Endothelial cell of umbilical vein (primary cell): ENCODE measurements around the gene TARP.

Experiments used
- FOS ChIP-seq: IDR thresholded peaks from 2 replicates; pipeline ENCODE4 v1.6.1; 2011; ENCODE audit warnings: mild to moderate bottlenecking, low read length, moderate library complexity, borderline replicate concordance; ENCODE audit not compliant: insufficient read depth
- POLR2A ChIP-seq: IDR thresholded peaks from 2 replicates; pipeline ENCODE4 v1.6.1; 2012; ENCODE audit warnings: low read depth, mild to moderate bottlenecking, control low read depth, low read length
- POLR2AphosphoS5 ChIP-seq: IDR thresholded peaks from 2 replicates; pipeline ENCODE4 v1.6.1; 2012; ENCODE audit warnings: low read depth, mild to moderate bottlenecking, control low read depth, low read length, moderate library complexity; ENCODE audit not compliant: insufficient read depth
- TF ChIP-seq, protein P1 (sequence below): IDR thresholded peaks from 2 replicates; pipeline ENCODE4 v1.6.1; 2011; ENCODE audit not compliant: insufficient read depth, insufficient read length
- TF ChIP-seq, protein P2 (sequence below), 2 donors: IDR thresholded peaks; 1 replicate in 1 of 2; 2 replicates in 1 of 2; pipeline ENCODE4 v1.5.1; 2011; ENCODE audit warnings: low read length in 2 of 2, mild to moderate bottlenecking in 2 of 2, moderate library complexity in 2 of 2, control low read depth in 1 of 2, inconsistent platforms in 1 of 2, low read depth in 1 of 2; ENCODE audit not compliant: insufficient read depth in 1 of 2; ENCODE audit errors: extremely low read depth in 1 of 2

- TF ChIP-seq POLR2AphosphoS5 (no peak), POLR2A (no peak), FOS (no peak)
- TF ChIP-seq, protein P1, sequence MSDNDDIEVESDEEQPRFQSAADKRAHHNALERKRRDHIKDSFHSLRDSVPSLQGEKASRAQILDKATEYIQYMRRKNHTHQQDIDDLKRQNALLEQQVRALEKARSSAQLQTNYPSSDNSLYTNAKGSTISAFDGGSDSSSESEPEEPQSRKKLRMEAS, result no peak
- TF ChIP-seq, protein P2, sequence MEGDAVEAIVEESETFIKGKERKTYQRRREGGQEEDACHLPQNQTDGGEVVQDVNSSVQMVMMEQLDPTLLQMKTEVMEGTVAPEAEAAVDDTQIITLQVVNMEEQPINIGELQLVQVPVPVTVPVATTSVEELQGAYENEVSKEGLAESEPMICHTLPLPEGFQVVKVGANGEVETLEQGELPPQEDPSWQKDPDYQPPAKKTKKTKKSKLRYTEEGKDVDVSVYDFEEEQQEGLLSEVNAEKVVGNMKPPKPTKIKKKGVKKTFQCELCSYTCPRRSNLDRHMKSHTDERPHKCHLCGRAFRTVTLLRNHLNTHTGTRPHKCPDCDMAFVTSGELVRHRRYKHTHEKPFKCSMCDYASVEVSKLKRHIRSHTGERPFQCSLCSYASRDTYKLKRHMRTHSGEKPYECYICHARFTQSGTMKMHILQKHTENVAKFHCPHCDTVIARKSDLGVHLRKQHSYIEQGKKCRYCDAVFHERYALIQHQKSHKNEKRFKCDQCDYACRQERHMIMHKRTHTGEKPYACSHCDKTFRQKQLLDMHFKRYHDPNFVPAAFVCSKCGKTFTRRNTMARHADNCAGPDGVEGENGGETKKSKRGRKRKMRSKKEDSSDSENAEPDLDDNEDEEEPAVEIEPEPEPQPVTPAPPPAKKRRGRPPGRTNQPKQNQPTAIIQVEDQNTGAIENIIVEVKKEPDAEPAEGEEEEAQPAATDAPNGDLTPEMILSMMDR (IDR thresholded peaks at IDR 0.05; ENCODE audit: extremely low read depth in 1 of 2, insufficient read depth in 1 of 2, low read depth in 1 of 2, low read length in 2 of 2), result no peak
Measured at GRCh38 chr7:38211940-38212339, 61.5 kb downstream of the TARP start.
